Smooth muscle cell (in vitro differentiated cells): ENCODE data around the gene SH3GL2. TPM values are rescaled to one million over a fixed set of nuclear protein-coding genes. Genes with fewer than 3 reads are reported as not detected.

Source experiments
- DNase-seq: peaks from one replicate; lab custom pipeline; 2025; ENCODE audit not compliant: unreplicated experiment; lab: John Stamatoyannopoulos, UW
- H2AFZ ChIP-seq: fragments of 200-600 bp; sonication (generic); 2 replicates; pipeline ENCODE4 v1.6.0; 2016; ENCODE audit warnings: antibody characterized with exemption, low read depth, mild to moderate bottlenecking
- H3F3A ChIP-seq: fragments of 200-600 bp; sonication (generic); 2 replicates; pipeline ENCODE4 v1.6.0; 2017; ENCODE audit warnings: antibody characterized with exemption, low read depth
- H3K27ac ChIP-seq: fragments of 200-600 bp; sonication (generic); 2 replicates; pipeline ENCODE4 v1.5.1; 2016; ENCODE audit warnings: low read depth, mild to moderate bottlenecking
- H3K27me3 ChIP-seq: fragments of 200-600 bp; sonication (generic); 2 replicates; pipeline ENCODE4 v1.6.1; 2016; ENCODE audit warnings: low read depth, mild to moderate bottlenecking
- H3K36me3 ChIP-seq: fragments of 200-600 bp; sonication (generic); 2 replicates; pipeline ENCODE4 v1.5.1; 2016; ENCODE audit warnings: low read depth
- H3K4me1 ChIP-seq: fragments of 200-600 bp; sonication (generic); 2 replicates; pipeline ENCODE4 v1.5.1; 2016; ENCODE audit warnings: low read depth
- H3K4me2 ChIP-seq: fragments of 200-600 bp; sonication (generic); 2 replicates; pipeline ENCODE4 v1.6.0; 2016; ENCODE audit warnings: mild to moderate bottlenecking
- H3K4me3 ChIP-seq: fragments of 200-600 bp; sonication (generic); 2 replicates; pipeline ENCODE4 v1.5.1; 2016; ENCODE audit warnings: mild to moderate bottlenecking
- H3K79me2 ChIP-seq: fragments of 200-600 bp; sonication (generic); 2 replicates; pipeline ENCODE4 v1.6.0; 2016; ENCODE audit warnings: low read depth, mild to moderate bottlenecking
- H3K9ac ChIP-seq: fragments of 200-600 bp; sonication (generic); 2 replicates; pipeline ENCODE4 v1.6.0; 2016; ENCODE audit warnings: low read depth
- H3K9me3 ChIP-seq: fragments of 200-600 bp; sonication (generic); replicated peaks from 2 replicates; pipeline ENCODE4 v1.5.1; 2016; ENCODE audit warnings: low read depth
- H4K20me1 ChIP-seq: fragments of 200-600 bp; sonication (generic); 2 replicates; pipeline ENCODE4 v1.6.0; 2016; ENCODE audit warnings: low read depth
- WGBS: methylation state at CpG from one replicate; pipeline ENCODE4 v1.1.7; 2016; ENCODE audit warnings: low lambda C conversion rate; 5-methylcytosine and 5-hydroxymethylcytosine counted together
- polyA plus RNA-seq: library from polyadenylated mRNA; unstranded; fragments of >200 nt; fragmentation: Nextera tagmentation; extraction: Ambion mirVana; gene quantifications from 2 replicates; pipeline ENCODE4 v1.2.1, GENCODE V29; 2016
- total RNA-seq: library from RNA; depleted of rRNA; stranded (reverse); fragments of >200 nt; gene quantifications from 2 replicates; pipeline ENCODE4 v1.2.3, GENCODE V29; 2014
- TF ChIP-seq, protein P1 (sequence below): fragments of 200-600 bp; sonication (generic); IDR thresholded peaks from 2 replicates; pipeline ENCODE4 v1.5.1; 2017; ENCODE audit warnings: borderline replicate concordance, mild to moderate bottlenecking, antibody characterized with exemption; ENCODE audit not compliant: insufficient read depth, poor library complexity, severe bottlenecking

SH3GL2 gene
- total and polyA plus RNA-seq, 2 experiments from 2014 or later = not detected

DNA sequence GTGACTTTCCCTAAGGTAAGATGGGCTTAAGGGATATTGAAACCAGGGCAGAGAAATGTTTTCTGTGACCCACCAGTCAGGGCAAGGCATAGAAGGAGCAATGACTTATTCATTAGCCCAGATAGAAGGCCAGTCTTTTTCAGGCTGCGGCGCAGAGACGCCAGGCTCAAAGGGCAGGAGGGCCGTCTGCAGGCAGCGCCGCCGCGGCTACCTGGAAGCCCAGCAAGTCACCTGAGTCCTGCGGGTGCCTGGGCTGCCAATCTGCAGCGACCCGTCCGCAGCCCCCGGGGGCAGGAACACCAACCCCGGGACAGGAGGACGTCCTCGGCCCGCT is 322 bp upstream of the SH3GL2 start:
- no peaks in the 10 kb centered on the region for H3K36me3 ChIP-seq
- 3% methylated on average over 17 of the region's 17 CpGs for WGBS
- H3K4me2 ChIP-seq = peak overlapping the region; percentile 96
- no peaks in the 10 kb centered on the region for H4K20me1 ChIP-seq
- DNase-seq = no peak
- no peak overlapping the region for H3K27ac ChIP-seq
- H3K79me2 ChIP-seq = no peaks in the 10 kb centered on the region
- H3K9me3 ChIP-seq = no peaks in the 10 kb centered on the region
- peaks cover 5% of the 10 kb centered on the region for H3K4me1 ChIP-seq
- peaks cover 83% of the 10 kb centered on the region for H3K27me3 ChIP-seq
- H3K9ac ChIP-seq = no peak overlapping the region
- H2AFZ ChIP-seq = no peak overlapping the region
- peak overlapping the region; percentile 61 for H3K4me3 ChIP-seq
- TF ChIP-seq, protein P1, sequence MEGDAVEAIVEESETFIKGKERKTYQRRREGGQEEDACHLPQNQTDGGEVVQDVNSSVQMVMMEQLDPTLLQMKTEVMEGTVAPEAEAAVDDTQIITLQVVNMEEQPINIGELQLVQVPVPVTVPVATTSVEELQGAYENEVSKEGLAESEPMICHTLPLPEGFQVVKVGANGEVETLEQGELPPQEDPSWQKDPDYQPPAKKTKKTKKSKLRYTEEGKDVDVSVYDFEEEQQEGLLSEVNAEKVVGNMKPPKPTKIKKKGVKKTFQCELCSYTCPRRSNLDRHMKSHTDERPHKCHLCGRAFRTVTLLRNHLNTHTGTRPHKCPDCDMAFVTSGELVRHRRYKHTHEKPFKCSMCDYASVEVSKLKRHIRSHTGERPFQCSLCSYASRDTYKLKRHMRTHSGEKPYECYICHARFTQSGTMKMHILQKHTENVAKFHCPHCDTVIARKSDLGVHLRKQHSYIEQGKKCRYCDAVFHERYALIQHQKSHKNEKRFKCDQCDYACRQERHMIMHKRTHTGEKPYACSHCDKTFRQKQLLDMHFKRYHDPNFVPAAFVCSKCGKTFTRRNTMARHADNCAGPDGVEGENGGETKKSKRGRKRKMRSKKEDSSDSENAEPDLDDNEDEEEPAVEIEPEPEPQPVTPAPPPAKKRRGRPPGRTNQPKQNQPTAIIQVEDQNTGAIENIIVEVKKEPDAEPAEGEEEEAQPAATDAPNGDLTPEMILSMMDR = no peak
- no peaks in the 10 kb centered on the region for H3F3A ChIP-seq

DNA sequence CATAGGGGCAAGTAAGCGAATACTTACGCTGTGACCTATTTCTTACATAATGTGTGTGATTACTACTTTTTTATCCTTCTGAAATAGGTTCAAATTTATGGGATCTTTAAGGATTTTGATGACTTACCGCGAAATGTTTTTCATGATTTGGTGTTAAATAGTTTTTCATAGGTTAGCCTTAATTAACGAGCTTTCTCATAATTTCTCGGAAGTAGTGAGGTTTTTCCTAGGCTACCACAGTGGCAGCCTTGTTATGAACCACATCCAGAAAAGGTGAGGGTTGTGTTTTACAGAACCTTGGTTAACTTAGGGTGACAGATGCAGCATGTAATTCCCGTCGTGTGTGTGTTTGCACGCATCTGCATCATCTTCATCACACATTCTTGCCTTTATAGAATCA is 1.3 kb downstream of the SH3GL2 start:
- Histone ChIP-seq H3K4me2 (no peak overlapping the region), H3K4me1 (peaks cover 5% of the 10 kb centered on the region), H3K4me3 (peak overlapping the region; percentile 61), H3K36me3 (no peaks in the 10 kb centered on the region), H2AFZ (no peak overlapping the region), H3F3A (no peaks in the 10 kb centered on the region), H3K27ac (no peak overlapping the region), H3K27me3 (peaks cover 75% of the 10 kb centered on the region), H3K9ac (no peak overlapping the region), H3K79me2 (no peaks in the 10 kb centered on the region), H4K20me1 (no peaks in the 10 kb centered on the region), H3K9me3 (no peaks in the 10 kb centered on the region)
- TF ChIP-seq, protein P1 = no peak
- 83% methylated on average over 9 of the region's 9 CpGs for WGBS
- no peak for DNase-seq

DNA sequence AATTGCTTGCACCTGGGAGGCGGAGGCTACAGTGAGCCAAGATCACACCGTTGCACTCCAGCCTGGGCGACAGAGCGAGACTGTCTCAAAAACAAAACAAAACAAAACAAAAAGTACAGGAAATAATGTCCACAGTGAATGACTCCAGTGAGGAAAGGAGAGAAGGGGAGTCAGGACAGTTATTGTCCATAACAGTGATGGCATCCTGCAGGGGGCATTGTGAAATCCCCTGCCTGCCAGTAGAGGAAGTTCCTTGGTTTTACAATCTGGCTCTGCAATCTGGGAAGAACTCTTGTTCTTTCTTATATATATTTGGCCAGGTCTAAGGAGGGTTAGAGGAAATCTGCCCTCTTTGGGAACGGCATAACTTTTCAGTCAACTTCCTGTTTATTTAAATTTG is 8.2 kb downstream of the SH3GL2 start:
- Histone ChIP-seq H3K4me3 (no peak overlapping the region), H3K4me1 (no peaks in the 10 kb centered on the region), H3K9me3 (no peaks in the 10 kb centered on the region), H3K4me2 (no peak overlapping the region), H3F3A (no peaks in the 10 kb centered on the region), H3K27me3 (peaks cover 18% of the 10 kb centered on the region), H2AFZ (no peak overlapping the region), H3K27ac (no peak overlapping the region), H3K36me3 (no peaks in the 10 kb centered on the region), H3K9ac (no peak overlapping the region), H3K79me2 (no peaks in the 10 kb centered on the region), H4K20me1 (no peaks in the 10 kb centered on the region)
- 95% methylated on average over 5 of the region's 5 CpGs for WGBS
- no peak for DNase-seq
- TF ChIP-seq, protein P1 = no peak

DNA sequence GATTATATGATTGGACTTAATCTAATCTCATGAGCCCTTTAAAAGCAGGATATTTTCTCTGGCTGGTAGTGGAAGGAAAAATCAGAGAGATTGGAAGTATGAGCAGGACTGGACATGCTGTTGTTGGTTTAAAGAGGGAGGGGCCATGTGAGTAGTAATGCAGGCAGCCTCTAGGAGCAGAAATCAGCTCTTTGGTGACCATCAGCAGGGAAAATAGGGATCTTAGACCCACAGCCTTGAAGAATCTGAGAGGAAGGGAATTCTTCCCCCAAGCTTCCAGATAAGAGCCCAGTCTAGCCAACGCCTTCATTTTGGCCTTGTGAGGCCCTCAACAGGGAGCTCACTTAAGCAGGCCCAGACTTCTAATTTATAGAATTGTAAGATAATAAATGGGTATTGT is 9.5 kb downstream of the SH3GL2 start:
- H3K27me3 ChIP-seq = peaks cover 9% of the 10 kb centered on the region
- no peaks in the 10 kb centered on the region for H3K79me2 ChIP-seq
- no peaks in the 10 kb centered on the region for H3F3A ChIP-seq
- H3K9me3 ChIP-seq = no peaks in the 10 kb centered on the region
- no peak overlapping the region for H2AFZ ChIP-seq
- H3K36me3 ChIP-seq = no peaks in the 10 kb centered on the region
- no peaks in the 10 kb centered on the region for H3K4me1 ChIP-seq
- no peaks in the 10 kb centered on the region for H4K20me1 ChIP-seq
- WGBS = 52% methylated on average over 1 of the region's 1 CpG
- no peak overlapping the region for H3K9ac ChIP-seq
- no peak overlapping the region for H3K4me2 ChIP-seq
- TF ChIP-seq, protein P1 = no peak
- H3K27ac ChIP-seq = no peak overlapping the region
- H3K4me3 ChIP-seq = no peak overlapping the region
- DNase-seq = no peak
